PC-9 (cell line): ENCODE data around the gene ERG. TPM values are rescaled to one million over a fixed set of nuclear protein-coding genes. Genes with fewer than 3 reads are reported as not detected.

Experiments
- BruUV-seq: library from RNA; stranded (reverse); fragments of 400-500 nt; replicated peaks from 2 replicates; lab custom pipeline; 2021; lab: Mats Ljungman, UMichigan
- CTCF ChIA-PET: fragments of 300-600 bp; sonication (Branson Sonifier 250); formaldehyde crosslinking; loops from one replicate; lab custom pipeline; 2022; ENCODE audit warnings: antibody characterized with exemption; lab: Charles Lee
- POLR2A ChIA-PET: fragments of 300-600 bp; sonication (Branson Sonifier 250); formaldehyde crosslinking; loops from one replicate; lab custom pipeline; 2022; ENCODE audit warnings: antibody characterized with exemption; ENCODE audit not compliant: unreplicated experiment; lab: Charles Lee
- DNase-seq, 2 experiments: peaks; one replicate each; pipeline versions ENCODE4 v3.0.0 to v3.0.0-alpha.2; 2015 to 2022; ENCODE audit warnings: mixed read lengths in 1 of 2
- H2AFZ ChIP-seq: fragments of 200-600 bp; sonication (generic); 2 replicates; pipeline ENCODE4 v1.8.1; 2017; ENCODE audit warnings: antibody characterized with exemption
- H3F3A ChIP-seq: fragments of 200-600 bp; sonication (generic); 2 replicates; pipeline ENCODE4 v1.8.1; 2017; ENCODE audit warnings: antibody characterized with exemption, mild to moderate bottlenecking, low read depth; ENCODE audit not compliant: insufficient read depth
- H3K27ac ChIP-seq: fragments of 200-600 bp; sonication (generic); 2 replicates; pipeline ENCODE4 v1.6.1; 2016; ENCODE audit warnings: mixed run types
- H3K27me3 ChIP-seq: fragments of 200-600 bp; sonication (generic); 2 replicates; pipeline ENCODE4 v1.6.1; 2016; ENCODE audit warnings: low read depth, mixed run types; ENCODE audit not compliant: insufficient read depth
- H3K36me3 ChIP-seq: fragments of 200-600 bp; sonication (generic); 2 replicates; pipeline ENCODE4 v1.6.1; 2016; ENCODE audit warnings: low read depth, mixed run types
- H3K4me1 ChIP-seq: fragments of 200-600 bp; sonication (generic); replicated peaks from 2 replicates; pipeline ENCODE4 v1.6.1; 2016; ENCODE audit warnings: mixed run types; ENCODE audit not compliant: insufficient read depth
- H3K4me2 ChIP-seq: fragments of 200-600 bp; sonication (generic); 2 replicates; pipeline ENCODE4 v1.6.1; 2017; ENCODE audit warnings: mixed run types
- H3K4me3 ChIP-seq: fragments of 200-600 bp; sonication (generic); 2 replicates; pipeline ENCODE4 v1.6.1; 2016; ENCODE audit warnings: mixed run types
- H3K79me2 ChIP-seq: fragments of 200-600 bp; sonication (generic); 2 replicates; pipeline ENCODE4 v1.6.1; 2017; ENCODE audit warnings: low read depth, mixed run types
- H3K9me2 ChIP-seq: fragments of 200-600 bp; sonication (generic); 2 replicates; pipeline ENCODE4 v1.8.1; 2017; ENCODE audit warnings: mild to moderate bottlenecking; ENCODE audit not compliant: insufficient read depth
- H3K9me3 ChIP-seq: fragments of 200-600 bp; sonication (generic); 2 replicates; pipeline ENCODE4 v1.8.1; 2016; ENCODE audit warnings: low read depth; ENCODE audit not compliant: insufficient read depth
- H4K20me1 ChIP-seq: fragments of 200-600 bp; sonication (generic); 2 replicates; pipeline ENCODE4 v1.8.1; 2017; ENCODE audit not compliant: insufficient read depth
- EZH2 ChIP-seq: fragments of 200-600 bp; sonication (generic); IDR thresholded peaks from 2 replicates; pipeline ENCODE4 v1.8.0; 2017; ENCODE audit warnings: antibody characterized with exemption, low read depth
- intact Hi-C: fragments of 100-400 bp; cut with micrococcal nuclease; formaldehyde crosslinking; loops from one replicate; pipeline ENCODE4 v1.10.0; 2022; ENCODE audit not compliant: unreplicated experiment
- total RNA-seq: library from RNA; stranded (reverse); gene quantifications from 2 replicates; pipeline ENCODE4 v1.2.3, GENCODE V29; 2021
- TF ChIP-seq, protein P1 (sequence below): fragments of 200-600 bp; sonication (generic); conservative IDR thresholded peaks from 2 replicates; pipeline ENCODE4 v1.6.1; 2017; ENCODE audit warnings: mixed run types, antibody characterized with exemption, mild to moderate bottlenecking, moderate library complexity

Gene ERG
- total RNA-seq, 1 experiment from 2014 or later = not detected

DNA sequence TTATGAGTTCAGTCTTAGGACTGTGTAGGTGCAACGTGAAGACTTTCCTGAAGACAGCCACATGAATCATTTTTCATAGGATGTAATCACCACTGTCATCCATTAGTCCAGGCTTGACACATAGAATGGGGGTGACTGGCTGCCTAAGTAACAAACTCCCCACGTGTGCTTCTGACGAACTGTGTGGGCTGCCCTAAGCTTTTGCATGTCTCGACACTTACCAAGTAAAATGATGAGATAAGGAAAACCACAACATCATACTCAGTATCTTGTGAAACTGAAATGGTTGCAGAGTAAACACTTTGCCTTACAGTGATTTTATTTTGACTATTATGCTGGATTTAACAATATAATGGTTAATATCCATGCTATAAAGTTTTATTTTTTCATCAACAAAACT, 19.5 kb downstream of the ERG start:
- Histone ChIP-seq H3K27me3 (peaks cover 43% of the 10 kb centered on the region), H3F3A (no peaks in the 10 kb centered on the region), H3K36me3 (no peaks in the 10 kb centered on the region), H3K9me2 (no peaks in the 10 kb centered on the region), H3K4me1 (no peaks in the 10 kb centered on the region), H3K4me3 (no peak overlapping the region), H4K20me1 (no peaks in the 10 kb centered on the region), H3K27ac (no peak overlapping the region), H3K9me3 (no peaks in the 10 kb centered on the region), H2AFZ (no peak overlapping the region), H3K79me2 (no peaks in the 10 kb centered on the region), H3K4me2 (no peak overlapping the region)
- intact Hi-C loops = no loop called here
- ChIA-PET POLR2A (no interaction called here), CTCF (no interaction called here)
- DNase-seq = no peak
- TF ChIP-seq, protein P1, sequence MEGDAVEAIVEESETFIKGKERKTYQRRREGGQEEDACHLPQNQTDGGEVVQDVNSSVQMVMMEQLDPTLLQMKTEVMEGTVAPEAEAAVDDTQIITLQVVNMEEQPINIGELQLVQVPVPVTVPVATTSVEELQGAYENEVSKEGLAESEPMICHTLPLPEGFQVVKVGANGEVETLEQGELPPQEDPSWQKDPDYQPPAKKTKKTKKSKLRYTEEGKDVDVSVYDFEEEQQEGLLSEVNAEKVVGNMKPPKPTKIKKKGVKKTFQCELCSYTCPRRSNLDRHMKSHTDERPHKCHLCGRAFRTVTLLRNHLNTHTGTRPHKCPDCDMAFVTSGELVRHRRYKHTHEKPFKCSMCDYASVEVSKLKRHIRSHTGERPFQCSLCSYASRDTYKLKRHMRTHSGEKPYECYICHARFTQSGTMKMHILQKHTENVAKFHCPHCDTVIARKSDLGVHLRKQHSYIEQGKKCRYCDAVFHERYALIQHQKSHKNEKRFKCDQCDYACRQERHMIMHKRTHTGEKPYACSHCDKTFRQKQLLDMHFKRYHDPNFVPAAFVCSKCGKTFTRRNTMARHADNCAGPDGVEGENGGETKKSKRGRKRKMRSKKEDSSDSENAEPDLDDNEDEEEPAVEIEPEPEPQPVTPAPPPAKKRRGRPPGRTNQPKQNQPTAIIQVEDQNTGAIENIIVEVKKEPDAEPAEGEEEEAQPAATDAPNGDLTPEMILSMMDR = no peak
- TF ChIP-seq EZH2 = no peak
- no TSS peak for BruUV-seq

DNA sequence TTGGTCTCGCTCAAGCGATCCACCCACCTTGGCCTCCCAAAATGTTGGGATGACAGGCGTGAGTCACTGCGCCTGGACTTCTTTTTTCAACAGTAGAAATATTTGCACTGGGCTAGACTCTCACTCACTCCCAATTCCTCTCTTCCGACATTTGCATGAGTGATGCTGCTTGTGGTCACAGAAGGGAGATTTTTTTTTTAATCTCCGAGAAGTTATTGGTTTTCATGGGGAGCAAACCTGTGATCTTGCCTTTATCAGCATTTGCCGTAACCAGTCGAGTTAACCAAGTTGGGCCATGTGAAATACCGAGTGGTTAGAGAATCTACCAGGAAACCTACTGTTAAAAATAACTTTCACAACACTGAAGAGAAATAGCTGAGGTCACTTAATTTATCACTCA, 21.1 kb downstream of the ERG start:
- TF ChIP-seq, protein P1 = no peak
- no peak for TF ChIP-seq EZH2
- Histone ChIP-seq H3K4me2 (no peak overlapping the region), H3K79me2 (no peaks in the 10 kb centered on the region)

DNA sequence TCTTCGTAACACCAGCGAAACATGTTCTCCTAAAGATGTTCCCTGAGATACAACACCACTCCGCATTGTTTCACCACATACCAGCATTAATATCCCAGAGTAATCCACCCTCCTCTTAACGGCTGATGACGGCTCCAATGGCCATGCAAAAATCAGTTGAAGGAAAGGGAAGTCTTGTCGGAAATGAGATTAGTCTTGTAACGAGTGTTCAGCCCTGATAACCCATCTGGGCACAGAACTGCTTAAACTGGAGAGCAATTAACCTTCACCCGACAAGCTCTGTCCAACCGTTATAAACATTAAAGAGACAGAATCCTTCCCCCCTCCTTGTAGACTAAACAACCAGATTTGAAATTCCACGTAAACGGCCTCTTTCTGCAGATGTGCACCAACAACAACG, 21.9 kb downstream of the ERG start:
- POLR2A ChIA-PET = no interaction called here
- no peak overlapping the region for H3K4me3 ChIP-seq
- H3K36me3 ChIP-seq = no peaks in the 10 kb centered on the region
- no peak overlapping the region for H3K27ac ChIP-seq
- intact Hi-C loops = no loop called here
- H3K4me2 ChIP-seq = no peak overlapping the region
- peaks cover 50% of the 10 kb centered on the region for H3K27me3 ChIP-seq
- H2AFZ ChIP-seq = no peak overlapping the region
- TF ChIP-seq, protein P1 = no peak
- TF ChIP-seq EZH2 = no peak
- H3K9me3 ChIP-seq = no peaks in the 10 kb centered on the region
- no peaks in the 10 kb centered on the region for H3K4me1 ChIP-seq
- H3F3A ChIP-seq = no peaks in the 10 kb centered on the region
- no peaks in the 10 kb centered on the region for H3K79me2 ChIP-seq
- H4K20me1 ChIP-seq = no peaks in the 10 kb centered on the region
- no TSS peak for BruUV-seq
- H3K9me2 ChIP-seq = no peaks in the 10 kb centered on the region
- CTCF ChIA-PET = no interaction called here
- DNase-seq = no peak

More for the DNA sequence above, 21.1 kb downstream of the ERG start:
- H3K27me3 ChIP-seq = peaks cover 49% of the 10 kb centered on the region
- H3K4me3 ChIP-seq = no peak overlapping the region
- H2AFZ ChIP-seq = no peak overlapping the region
- DNase-seq = no peak
- H4K20me1 ChIP-seq = no peaks in the 10 kb centered on the region
- ChIA-PET POLR2A (no interaction called here), CTCF (no interaction called here)
- no peaks in the 10 kb centered on the region for H3K9me2 ChIP-seq
- no peaks in the 10 kb centered on the region for H3K36me3 ChIP-seq
- intact Hi-C loops = no loop called here
- H3K4me1 ChIP-seq = no peaks in the 10 kb centered on the region
- no peaks in the 10 kb centered on the region for H3K9me3 ChIP-seq
- no peak overlapping the region for H3K27ac ChIP-seq
- H3F3A ChIP-seq = no peaks in the 10 kb centered on the region
- BruUV-seq = no TSS peak
